ELR (cell line): Measurements from ENCODE around the gene DLX6.

Source experiments
- DNase-seq: peaks from one replicate; pipeline ENCODE4 v3.0.0-alpha.2; 2015; ENCODE audit warnings: low read depth

The DLX6 gene

GRCh38 chr7:97005183-97006054, at the start of gene DLX6:
Gene DLX6, plus strand, starts transcription at chr7:97005553. Its CDS starts 425 bp downstream, at chr7:97005978.
- no peak for DNase-seq

- DNase-seq = no peak
These were observed 46.2 kb upstream of the DLX6 start for GRCh38 chr7:96959135-96959534.

- DNase-seq = peak; percentile 26
These were observed 43.0 kb upstream of the DLX6 start for GRCh38 chr7:96962221-96962885.

GRCh38 chr7:96968981-96969380, 36.4 kb upstream of the DLX6 start:
- no peak for DNase-seq

- DNase-seq = no peak
These were observed 34.6 kb upstream of the DLX6 start for GRCh38 chr7:96970739-96971138.

- DNase-seq = no peak
These were observed 31.4 kb upstream of the DLX6 start for GRCh38 chr7:96973986-96974385.

GRCh38 chr7:96976106-96976505, 29.2 kb upstream of the DLX6 start:
- no peak for DNase-seq

GRCh38 chr7:96977445-96977844, 27.9 kb upstream of the DLX6 start:
- no peak for DNase-seq

- no peak for DNase-seq
These were observed 25.6 kb upstream of the DLX6 start for GRCh38 chr7:96979551-96980276.

- no peak for DNase-seq
These were observed 22.8 kb upstream of the DLX6 start for GRCh38 chr7:96982586-96982985.

- DNase-seq = no peak
These were observed 19.4 kb upstream of the DLX6 start for GRCh38 chr7:96985992-96986391.

GRCh38 chr7:96986901-96987300, 18.5 kb upstream of the DLX6 start:
- no peak for DNase-seq

- no peak for DNase-seq
These were observed 17.6 kb upstream of the DLX6 start for GRCh38 chr7:96987719-96988118.

GRCh38 chr7:96989241-96989858, 16.0 kb upstream of the DLX6 start:
- DNase-seq = no peak

GRCh38 chr7:96989859-96990317, 15.5 kb upstream of the DLX6 start:
- no peak for DNase-seq

- no peak for DNase-seq
These were observed 13.7 kb upstream of the DLX6 start for GRCh38 chr7:96991546-96992191.

- DNase-seq = no peak
These were observed 13.0 kb upstream of the DLX6 start for GRCh38 chr7:96992192-96993005.

- no peak for DNase-seq
These were observed 12.1 kb upstream of the DLX6 start for GRCh38 chr7:96993094-96993865.

- no peak for DNase-seq
These were observed 11.4 kb upstream of the DLX6 start for GRCh38 chr7:96993980-96994379.
